ENCODE results near the gene NUDT12. TPM values are rescaled to one million over a fixed set of nuclear protein-coding genes. Genes with fewer than 3 reads are reported as not detected.

NUDT12 gene
- total RNA-seq, 1 donor from 2014 or later = 10.9 TPM

- no peaks in the 10 kb centered on the region for H3K4me1 Mint-ChIP-seq (ENCODE audit: low read depth, unreplicated experiment)
- H3K4me3 Mint-ChIP-seq (ENCODE audit: unreplicated experiment) = no peak overlapping the region
- no peak overlapping the region for H3K27ac Mint-ChIP-seq (ENCODE audit: unreplicated experiment)
- no peak for TF ChIP-seq CTCF (IDR thresholded peaks at IDR 0.05; ENCODE audit: partially characterized antibody, unreplicated experiment)
- H3K27me3 Mint-ChIP-seq (ENCODE audit: unreplicated experiment) = no peaks in the 10 kb centered on the region
- no peaks in the 10 kb centered on the region for H3K9me3 Mint-ChIP-seq (ENCODE audit: unreplicated experiment)
- no peaks in the 10 kb centered on the region for H3K36me3 Mint-ChIP-seq (ENCODE audit: unreplicated experiment)
- DNase-seq = no peak
These were observed 48.2 kb downstream of the NUDT12 start for GRCh38 chr5:103514371-103514770.

GRCh38 chr5:103513701-103514100 is 48.9 kb downstream of the NUDT12 start:
- no peak for TF ChIP-seq CTCF (IDR thresholded peaks at IDR 0.05; ENCODE audit: partially characterized antibody, unreplicated experiment)
- no peak overlapping the region for H3K4me3 Mint-ChIP-seq (ENCODE audit: unreplicated experiment)
- no peak for DNase-seq
- H3K36me3 Mint-ChIP-seq (ENCODE audit: unreplicated experiment) = no peaks in the 10 kb centered on the region
- H3K9me3 Mint-ChIP-seq (ENCODE audit: unreplicated experiment) = no peaks in the 10 kb centered on the region
- H3K27ac Mint-ChIP-seq (ENCODE audit: unreplicated experiment) = no peak overlapping the region
- H3K4me1 Mint-ChIP-seq (ENCODE audit: low read depth, unreplicated experiment) = no peaks in the 10 kb centered on the region
- no peaks in the 10 kb centered on the region for H3K27me3 Mint-ChIP-seq (ENCODE audit: unreplicated experiment)

- H3K27me3 Mint-ChIP-seq (ENCODE audit: unreplicated experiment) = no peaks in the 10 kb centered on the region
- no peak for DNase-seq
- no peaks in the 10 kb centered on the region for H3K4me1 Mint-ChIP-seq (ENCODE audit: low read depth, unreplicated experiment)
- no peak overlapping the region for H3K4me3 Mint-ChIP-seq (ENCODE audit: unreplicated experiment)
- TF ChIP-seq CTCF (IDR thresholded peaks at IDR 0.05; ENCODE audit: partially characterized antibody, unreplicated experiment) = no peak
- no peak overlapping the region for H3K27ac Mint-ChIP-seq (ENCODE audit: unreplicated experiment)
- no peaks in the 10 kb centered on the region for H3K9me3 Mint-ChIP-seq (ENCODE audit: unreplicated experiment)
- no peaks in the 10 kb centered on the region for H3K36me3 Mint-ChIP-seq (ENCODE audit: unreplicated experiment)
These were observed 50.1 kb downstream of the NUDT12 start for GRCh38 chr5:103512500-103512899.

- Mint-ChIP-seq H3K4me1 (ENCODE audit: low read depth, unreplicated experiment) (no peaks in the 10 kb centered on the region), H3K4me3 (ENCODE audit: unreplicated experiment) (no peak overlapping the region), H3K9me3 (ENCODE audit: unreplicated experiment) (peaks cover 4% of the 10 kb centered on the region), H3K27me3 (ENCODE audit: unreplicated experiment) (no peaks in the 10 kb centered on the region), H3K27ac (ENCODE audit: unreplicated experiment) (no peak overlapping the region), H3K36me3 (ENCODE audit: unreplicated experiment) (peaks cover 6% of the 10 kb centered on the region)
- DNase-seq = no peak
- no peak for TF ChIP-seq CTCF (IDR thresholded peaks at IDR 0.05; ENCODE audit: partially characterized antibody, unreplicated experiment)
These were observed 51.1 kb downstream of the NUDT12 start for GRCh38 chr5:103511554-103511885.

DNA sequence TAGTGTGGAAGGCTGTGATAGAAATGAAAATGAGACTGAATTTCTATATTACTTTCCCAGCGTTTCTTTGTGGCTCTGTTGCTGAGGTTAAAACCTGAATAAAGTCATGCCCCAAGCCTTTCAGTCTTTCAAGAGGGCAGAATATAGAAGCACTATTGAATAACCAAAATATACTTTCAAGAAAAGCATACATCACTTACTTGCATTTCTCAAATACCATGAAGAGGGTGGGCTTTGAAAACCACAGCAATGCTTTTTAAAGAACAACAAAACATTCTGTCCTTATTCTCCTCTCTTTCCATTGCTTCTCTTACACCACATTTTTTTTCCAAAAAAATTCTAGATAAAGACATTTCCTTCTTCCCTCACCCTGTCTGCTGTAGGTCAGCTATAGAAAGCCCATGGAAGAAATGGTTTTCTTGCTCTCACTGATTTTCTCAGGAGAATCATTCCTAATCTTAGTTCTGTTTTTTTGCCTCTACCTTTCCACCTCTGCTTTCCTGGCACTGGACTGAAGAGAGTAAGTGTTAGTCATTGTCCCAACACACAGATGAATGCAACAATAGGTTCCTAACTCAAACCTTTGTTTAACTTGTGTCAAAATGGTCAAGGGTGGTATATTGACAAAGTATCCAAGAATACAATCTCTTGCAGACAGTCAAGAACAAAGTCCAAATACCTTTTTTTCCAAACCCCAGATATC is 51.6 kb downstream of the NUDT12 start:
- Mint-ChIP-seq H3K36me3 (ENCODE audit: unreplicated experiment) (peaks cover 6% of the 10 kb centered on the region), H3K27ac (ENCODE audit: unreplicated experiment) (no peak overlapping the region), H3K9me3 (ENCODE audit: unreplicated experiment) (peaks cover 7% of the 10 kb centered on the region)

More for the DNA sequence above, 51.6 kb downstream of the NUDT12 start:
- H3K27me3 Mint-ChIP-seq (ENCODE audit: unreplicated experiment) = no peaks in the 10 kb centered on the region
- TF ChIP-seq CTCF (IDR thresholded peaks at IDR 0.05; ENCODE audit: partially characterized antibody, unreplicated experiment) = no peak
- DNase-seq = no peak
- H3K4me1 Mint-ChIP-seq (ENCODE audit: low read depth, unreplicated experiment) = no peaks in the 10 kb centered on the region
- no peak overlapping the region for H3K4me3 Mint-ChIP-seq (ENCODE audit: unreplicated experiment)

Data from glutamatergic neuron (in vitro differentiated cells).